GM12878 (cell line): ENCODE data around the gene DIRAS3. TPM values are rescaled to one million over a fixed set of nuclear protein-coding genes. Genes with fewer than 3 reads are reported as not detected.

Source experiments
- ATAC-seq: fragments of 200-7000 bp; cut with Tn5 transposase; 3 replicates; pipeline ENCODE4 v1.9.1; 2020; ENCODE audit warnings: mild to moderate bottlenecking, moderate library complexity
- BruUV-seq: library from RNA; stranded (reverse); fragments of 400-500 nt; replicated peaks from 2 replicates; lab custom pipeline; 2021; lab: Mats Ljungman, UMichigan
- CTCF ChIA-PET: fragments of 300-600 bp; sonication (Branson Sonifier 250); formaldehyde crosslinking; extraction: SDS; loops from one replicate; lab custom pipeline; 2021; ENCODE audit warnings: inconsistent platforms; lab: Yijun Ruan, JAX
- POLR2A ChIA-PET: fragments of 350-600 bp; formaldehyde crosslinking; extraction: SDS; loops from one replicate; lab custom pipeline; 2021; ENCODE audit warnings: inconsistent platforms; lab: Charles Lee
- RAD21 ChIA-PET: fragments of 300-600 bp; sonication (Branson Sonifier 250); formaldehyde crosslinking; loops from one replicate; lab custom pipeline; 2023; ENCODE audit warnings: antibody characterized with exemption; ENCODE audit not compliant: unreplicated experiment; lab: Charles Lee
- SMC1A ChIA-PET: fragments of 300-600 bp; sonication (Branson Sonifier 250); formaldehyde crosslinking; loops from one replicate; lab custom pipeline; 2023; ENCODE audit not compliant: unreplicated experiment, uncharacterized antibody; lab: Charles Lee
- DNase-seq: peaks from one replicate; pipeline ENCODE4 v3.0.0-alpha.2; 2011; ENCODE audit warnings: low read depth, low spot score
- FAIRE-seq: peaks from 3 replicates; lab custom pipeline; 2011; peaks lifted over from hg19 to GRCh38; lab: Jason Lieb, UNC
- H2AFZ ChIP-seq: 2 replicates; pipeline ENCODE4 v1.6.0; 2011; ENCODE audit warnings: low read depth, low read length, control low read depth; ENCODE audit not compliant: control insufficient read depth
- H3K27ac ChIP-seq: 2 replicates; pipeline ENCODE4 v1.5.1; 2011; ENCODE audit warnings: control low read depth; ENCODE audit not compliant: control insufficient read depth, insufficient read depth
- H3K27me3 ChIP-seq, 2 experiments: replicated peaks in 1 of 2; 2 replicates each; pipeline versions ENCODE4 v1.6.0 to v1.6.1; 2011; ENCODE audit warnings: low read length in 1 of 2; ENCODE audit not compliant: control insufficient read depth in 2 of 2, insufficient read depth in 2 of 2
- H3K36me3 ChIP-seq, 2 experiments: 2 replicates each; pipeline ENCODE4 v1.5.1; 2011; ENCODE audit warnings: low read length in 1 of 2; ENCODE audit not compliant: control insufficient read depth in 2 of 2, insufficient read depth in 2 of 2
- H3K4me1 ChIP-seq: 2 replicates; pipeline ENCODE4 v1.6.1; 2011; ENCODE audit warnings: mild to moderate bottlenecking, low read length, moderate library complexity, mixed read lengths; ENCODE audit not compliant: control insufficient read depth, insufficient read depth
- H3K4me2 ChIP-seq: 2 replicates; pipeline ENCODE4 v1.6.0; 2011; ENCODE audit warnings: control low read depth; ENCODE audit not compliant: control insufficient read depth, insufficient read depth
- H3K4me3 ChIP-seq: fragments of 200-600 bp; sonication (generic); 2 replicates; pipeline ENCODE4 v1.5.1; 2016
- H3K79me2 ChIP-seq: 2 replicates; pipeline ENCODE4 v1.6.0; 2011; ENCODE audit warnings: low read length; ENCODE audit not compliant: control insufficient read depth, insufficient read depth
- H3K9ac ChIP-seq: 2 replicates; pipeline ENCODE4 v1.8.0; 2011; ENCODE audit warnings: low read length, control low read depth, mixed read lengths; ENCODE audit not compliant: control insufficient read depth, insufficient read depth
- H3K9me3 ChIP-seq: replicated peaks from 3 replicates; pipeline ENCODE4 v1.5.1; 2011; ENCODE audit warnings: mild to moderate bottlenecking, low read length; ENCODE audit not compliant: control insufficient read depth, insufficient read depth
- H4K20me1 ChIP-seq: 2 replicates; pipeline ENCODE4 v1.6.0; 2011; ENCODE audit not compliant: control insufficient read depth, insufficient read depth
- CHD4 ChIP-seq: fragments of 200-600 bp; sonication (generic); IDR thresholded peaks from 2 replicates; pipeline ENCODE4 v1.6.1; 2016; ENCODE audit warnings: mild to moderate bottlenecking
- ELK1 ChIP-seq: IDR thresholded peaks from 2 replicates; pipeline ENCODE4 v1.6.1; 2012; ENCODE audit warnings: low read depth, low read length, improper control_type of control experiment
- EZH2 ChIP-seq: IDR thresholded peaks from 2 replicates; pipeline ENCODE4 v1.6.1; 2012; ENCODE audit warnings: low read depth, mild to moderate bottlenecking, control low read depth, inconsistent platforms, low read length, borderline replicate concordance; ENCODE audit not compliant: control insufficient read depth
- HDGF ChIP-seq: fragments of 450-650 bp; IDR thresholded peaks from 2 replicates; pipeline ENCODE4 v1.6.1; 2016; ENCODE audit warnings: antibody characterized with exemption
- MAX ChIP-seq: IDR thresholded peaks from 2 replicates; pipeline ENCODE4 v1.6.1; 2012; ENCODE audit warnings: low read depth, low read length, improper control_type of control experiment
- MYC ChIP-seq: IDR thresholded peaks from 2 replicates; pipeline ENCODE4 v1.6.1; 2011; ENCODE audit warnings: mild to moderate bottlenecking, low read length, moderate library complexity, inconsistent platforms; ENCODE audit not compliant: insufficient read depth, insufficient replicate concordance, insufficient read length, severe bottlenecking
- NFXL1 ChIP-seq: fragments of 450-650 bp; IDR thresholded peaks from 2 replicates; pipeline ENCODE4 v1.6.1; 2017; ENCODE audit warnings: antibody characterized with exemption, mild to moderate bottlenecking, borderline replicate concordance
- NR2C1 ChIP-seq: fragments of 450-650 bp; IDR thresholded peaks from 2 replicates; pipeline ENCODE4 v1.6.1; 2017; ENCODE audit warnings: antibody characterized with exemption, mild to moderate bottlenecking, moderate library complexity
- PAX5 ChIP-seq: IDR thresholded peaks from 2 replicates; pipeline ENCODE4 v1.6.1; 2011; ENCODE audit warnings: low read depth, low read length, borderline replicate concordance
- REST ChIP-seq: IDR thresholded peaks from 2 replicates; pipeline ENCODE4 v1.6.1; 2012; ENCODE audit warnings: mild to moderate bottlenecking, low read depth, low read length
- SMC3 ChIP-seq: IDR thresholded peaks from 2 replicates; pipeline ENCODE4 v1.6.1; 2011; ENCODE audit warnings: low read length, improper control_type of control experiment, borderline replicate concordance
- SP1 ChIP-seq: IDR thresholded peaks from one replicate; pipeline ENCODE4 v1.6.1; 2011; ENCODE audit warnings: low read depth, low read length
- YBX1 ChIP-seq: fragments of 450-650 bp; IDR thresholded peaks from 2 replicates; pipeline ENCODE4 v1.6.1; 2016; ENCODE audit warnings: antibody characterized with exemption
- ZBTB11 ChIP-seq: fragments of 450-650 bp; formaldehyde crosslinking; IDR thresholded peaks from 2 replicates; pipeline ENCODE4 v1.5.0; 2022; ENCODE audit warnings: mild to moderate bottlenecking, missing genetic modification characterization
- ZNF217 ChIP-seq: fragments of 450-650 bp; IDR thresholded peaks from 2 replicates; pipeline ENCODE4 v1.6.1; 2017; ENCODE audit warnings: antibody characterized with exemption, mild to moderate bottlenecking
- ZSCAN29 ChIP-seq: fragments of 450-650 bp; IDR thresholded peaks from 2 replicates; pipeline ENCODE4 v1.6.1; 2017; ENCODE audit warnings: mild to moderate bottlenecking, moderate library complexity
- WGBS: methylation state at CpG from one replicate; pipeline ENCODE4 v1.1.6; 2016; ENCODE audit warnings: low lambda C conversion rate; ENCODE audit not compliant: insufficient replicate concordance, insufficient coverage; ENCODE audit errors: missing lambda C conversion rate; 5-methylcytosine and 5-hydroxymethylcytosine counted together
- in situ Hi-C: fragments of 300-500 bp; cut with MboI; formaldehyde crosslinking; loops from 9 replicates; pipeline ENCODE4 v1.14.3; 2018; ENCODE audit warnings: mixed read lengths
- intact Hi-C: fragments of 100-400 bp; cut with micrococcal nuclease; formaldehyde crosslinking; loops from one replicate; pipeline ENCODE4 v1.14.2; 2022; ENCODE audit not compliant: unreplicated experiment
- polyA plus RNA-seq, 11 experiments: library from polyadenylated mRNA; depleted of rRNA in 4 of 11; unstranded in 6 of 11; stranded (reverse) in 5 of 11; fragments of >200 nt; fragmentation: Nextera tagmentation in 4 of 11; fragmentation: Illumina TruSeq in 1 of 11; extraction: Ambion mirVana in 4 of 11; extraction: Trizol in 1 of 11; gene quantifications; 1 replicate in 1 of 11; 2 replicates in 10 of 11; pipeline versions ENCODE4 v1.2.1 to v1.2.3, GENCODE V29; 2011 to 2016; ENCODE audit warnings: inconsistent platforms in 2 of 11, missing spikeins in 2 of 11, low read depth in 1 of 11
- total RNA-seq, 4 experiments: library from RNA; depleted of rRNA in 3 of 4; stranded (reverse); fragments of >200 nt in 3 of 4; fragmentation: Illumina TruSeq in 1 of 4; extraction: Trizol in 1 of 4; gene quantifications; 2 replicates each; pipeline versions ENCODE4 v1.2.1 to v1.2.3, GENCODE V29; 2013 to 2021

The DIRAS3 gene
- total and polyA plus RNA-seq, 10 of the 15 experiments (the other 5 are each of a cell fraction or from before 2014, with no cell fraction given) = not detected

- Histone ChIP-seq H3K36me3 (no peaks in the 10 kb centered on the region), H3K9me3 (no peaks in the 10 kb centered on the region), H3K4me2 (no peak overlapping the region), H3K79me2 (no peaks in the 10 kb centered on the region), H3K27ac (no peak overlapping the region), H3K9ac (no peak overlapping the region), H4K20me1 (no peaks in the 10 kb centered on the region), H3K27me3 (no peaks in the 10 kb centered on the region), H2AFZ (no peak overlapping the region), H3K4me3 (no peak overlapping the region), H3K4me1 (no peaks in the 10 kb centered on the region)
- in situ Hi-C loops = no loop called here
- intact Hi-C loops = no loop called here
- no TSS peak for BruUV-seq
- ChIA-PET SMC1A (interaction anchor here (1.1 kb wide), 1 partner anchor 177 kb away, joined by 3 read pairs; no protein-coding TSS in a partner anchor), CTCF (interaction anchor here (1.5 kb wide), 1 partner anchor 377 kb away, joined by 3 read pairs; no protein-coding TSS in a partner anchor), RAD21 (no interaction called here), POLR2A (no interaction called here)
- FAIRE-seq = no peak
- 0% methylated on average over 1 of the region's 1 CpG for WGBS
- DNase-seq = no peak
- TF ChIP-seq PAX5 (no peak), MYC (no peak), HDGF (no peak), REST (no peak), NFXL1 (no peak), EZH2 (no peak), CHD4 (no peak), ELK1 (no peak), ZNF217 (no peak), NR2C1 (no peak), SP1 (no peak), ZSCAN29 (no peak), YBX1 (no peak), MAX (no peak), SMC3 (no peak), ZBTB11 (CRISPR knock-in tag) (no peak)
- no peak for ATAC-seq
Measured at GRCh38 chr1:68065766-68066165, 15.3 kb upstream of the DIRAS3 start.
